Measurements from ENCODE around the gene FBXL20.
"Not testable (repeated sequence)": the region's sequence is repeated elsewhere in the genome, so short reads cannot be mapped to it uniquely, and the experiment has no call there.

The FBXL20 gene

GRCh38 chr17:39380144-39380543 is 21.3 kb downstream of the FBXL20 start:
- DNase-seq (ENCODE audit: low read depth), result no peak

DNA sequence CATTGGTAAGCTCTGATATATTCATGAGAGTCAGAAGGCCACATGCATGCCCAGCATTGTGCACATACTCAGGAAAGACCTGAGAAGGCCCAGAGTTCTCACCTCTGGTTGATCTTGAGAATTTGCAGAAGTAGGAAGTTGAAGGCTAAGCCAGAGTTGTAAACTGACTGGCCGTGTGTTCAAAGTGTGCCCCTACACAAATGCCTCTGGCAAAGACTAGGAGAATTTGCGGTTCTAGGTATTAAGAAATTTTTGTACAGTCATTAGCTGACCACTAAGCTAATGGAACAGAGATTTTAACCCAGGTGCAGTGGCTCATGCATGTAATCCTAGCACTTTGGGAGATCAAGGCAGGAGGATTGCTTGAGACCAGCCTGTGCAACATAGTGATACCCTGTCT is 25.0 kb downstream of the FBXL20 start:
- DNase-seq (ENCODE audit: low read depth), result peak; percentile 67

DNA sequence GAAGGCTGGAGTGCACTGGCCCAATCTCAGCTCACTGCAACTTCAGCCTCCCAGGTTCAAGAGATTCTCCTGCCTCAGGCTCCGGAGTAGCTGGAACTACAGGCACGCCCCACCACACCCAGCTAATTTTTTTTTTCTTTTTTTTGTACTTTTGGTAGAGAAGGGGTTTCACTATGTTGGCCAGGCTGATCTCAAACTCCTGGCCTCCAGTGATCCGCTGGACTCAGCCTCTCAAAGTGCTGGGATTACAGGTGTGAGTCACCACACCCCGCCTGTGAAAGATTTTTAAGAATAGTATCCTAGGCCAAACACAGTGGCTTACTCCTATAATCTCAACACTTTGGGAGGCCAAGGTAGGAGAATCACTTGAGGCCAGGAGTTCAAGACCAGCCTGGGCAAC is 33.6 kb downstream of the FBXL20 start:
- DNase-seq (ENCODE audit: low read depth), result not testable (repeated sequence)

DNA sequence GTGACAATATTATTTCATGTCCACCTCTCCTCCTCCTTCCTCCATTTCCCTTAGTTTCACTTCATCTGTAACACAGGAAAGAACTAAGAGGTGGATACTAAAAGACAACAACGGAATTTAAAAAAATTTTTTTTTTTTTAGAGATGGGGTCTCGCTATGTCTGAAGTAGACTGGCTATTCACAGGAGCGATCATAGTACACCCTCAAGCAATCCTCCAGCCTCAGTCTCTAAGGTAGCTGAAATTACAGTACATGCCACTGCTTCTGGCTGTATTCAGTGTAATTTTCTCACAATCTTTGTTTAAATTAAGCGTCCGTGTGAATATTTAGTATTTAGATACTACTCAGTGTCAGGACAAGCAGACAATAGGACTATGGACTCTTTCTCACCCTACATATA is 35.6 kb downstream of the FBXL20 start:
- no peak for DNase-seq (ENCODE audit: low read depth)

GRCh38 chr17:39365242-39365641 is 36.2 kb downstream of the FBXL20 start:
- DNase-seq (ENCODE audit: low read depth), result peak; percentile 76

DNA sequence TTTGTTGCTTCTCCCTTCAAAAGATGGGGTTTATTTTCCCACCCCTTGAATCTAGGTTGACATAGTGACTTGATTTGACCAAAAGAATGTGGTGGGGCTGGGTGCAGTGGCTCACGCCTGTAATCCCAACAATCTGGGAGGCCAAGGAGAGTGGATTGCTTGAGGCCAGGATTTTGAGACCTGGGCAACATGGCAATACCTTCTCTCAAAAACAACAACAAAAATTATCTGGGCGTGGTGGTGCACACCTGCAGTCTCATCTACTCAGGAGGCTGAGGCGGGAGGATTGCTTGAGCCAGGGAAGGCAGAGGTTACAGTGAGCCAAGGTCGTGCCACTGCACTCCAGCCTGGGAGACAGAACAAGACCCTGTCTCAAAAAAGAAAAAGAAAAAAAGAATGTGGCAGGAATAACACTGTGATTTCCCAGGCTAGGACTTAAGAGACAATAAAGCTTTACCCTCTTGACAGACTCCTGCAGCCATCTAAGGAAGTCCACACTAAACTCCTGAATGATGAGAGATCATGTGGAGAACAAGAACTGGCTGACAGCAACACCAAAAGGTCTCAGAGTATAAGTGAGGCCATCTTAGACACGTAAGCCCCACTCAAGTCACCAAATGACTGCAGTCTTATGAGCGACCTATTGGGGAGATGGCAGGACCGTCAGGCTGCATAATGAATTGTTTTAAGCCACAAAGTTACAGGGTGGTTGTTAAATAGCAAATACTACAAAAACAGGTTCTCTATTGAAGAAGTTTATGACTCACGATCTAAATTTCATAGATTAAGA is 37.0 kb downstream of the FBXL20 start:
- no peak for DNase-seq (ENCODE audit: low read depth)

DNA sequence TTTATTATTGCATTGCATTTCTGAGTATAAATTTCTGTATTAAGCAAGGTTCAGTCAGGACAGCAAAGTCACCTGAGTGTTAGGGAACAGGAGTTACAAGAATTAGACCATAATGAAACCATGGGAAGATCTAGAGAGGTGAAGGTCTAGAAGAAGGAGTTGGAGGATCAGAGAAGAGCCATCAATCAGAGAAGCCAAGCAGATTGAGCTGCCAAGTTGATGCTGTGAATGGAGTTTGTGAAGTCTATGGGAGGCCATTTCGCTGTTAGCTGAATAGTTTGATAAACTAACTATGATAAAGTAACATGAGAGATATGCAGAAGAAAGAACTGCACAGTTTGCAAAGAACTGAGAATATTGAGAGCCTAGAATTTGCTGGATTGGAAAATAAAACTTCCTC is 40.4 kb downstream of the FBXL20 start:
- DNase-seq (ENCODE audit: low read depth), result no peak

GRCh38 chr17:39360537-39360936 is 40.9 kb downstream of the FBXL20 start:
- DNase-seq (ENCODE audit: low read depth), result no peak

DNA sequence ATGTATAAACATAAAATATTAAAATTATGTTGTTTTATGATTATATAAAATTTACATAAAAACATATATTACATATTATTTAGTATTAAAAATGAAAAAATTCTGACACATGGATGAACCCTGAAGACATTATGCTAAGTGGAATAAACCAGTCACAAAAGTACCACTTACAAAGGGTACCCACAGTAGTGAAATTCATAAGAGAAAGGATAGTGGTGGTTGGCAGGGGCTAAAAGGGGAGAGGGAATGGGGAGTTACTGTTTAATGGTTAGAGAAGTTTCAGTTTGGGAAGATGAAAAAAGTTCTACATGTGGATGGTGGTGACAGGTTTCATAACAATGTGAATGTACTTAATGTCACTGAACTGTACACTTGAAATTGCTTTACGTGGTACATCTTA is 41.4 kb downstream of the FBXL20 start:
- no peak for DNase-seq (ENCODE audit: low read depth)

DNA sequence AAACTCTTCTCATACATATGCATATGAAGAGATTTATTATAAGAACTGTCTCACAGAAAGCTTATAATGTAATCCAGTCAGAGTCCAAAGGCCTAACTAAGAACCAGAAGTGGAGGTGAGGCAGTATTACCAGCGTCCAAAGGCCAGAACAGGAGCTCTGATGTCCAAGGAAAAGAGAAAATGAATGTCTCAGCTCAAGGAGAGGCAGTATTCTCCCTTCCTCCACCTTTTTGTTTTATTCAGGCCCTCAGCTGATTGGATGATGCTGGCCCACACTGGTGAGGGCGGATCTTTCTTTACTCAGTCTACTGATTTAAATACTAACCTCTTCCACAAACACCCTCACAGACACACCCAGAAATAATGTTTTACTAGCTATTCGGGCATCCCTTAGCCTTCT is 43.4 kb downstream of the FBXL20 start:
- DNase-seq (ENCODE audit: low read depth), result no peak

DNA sequence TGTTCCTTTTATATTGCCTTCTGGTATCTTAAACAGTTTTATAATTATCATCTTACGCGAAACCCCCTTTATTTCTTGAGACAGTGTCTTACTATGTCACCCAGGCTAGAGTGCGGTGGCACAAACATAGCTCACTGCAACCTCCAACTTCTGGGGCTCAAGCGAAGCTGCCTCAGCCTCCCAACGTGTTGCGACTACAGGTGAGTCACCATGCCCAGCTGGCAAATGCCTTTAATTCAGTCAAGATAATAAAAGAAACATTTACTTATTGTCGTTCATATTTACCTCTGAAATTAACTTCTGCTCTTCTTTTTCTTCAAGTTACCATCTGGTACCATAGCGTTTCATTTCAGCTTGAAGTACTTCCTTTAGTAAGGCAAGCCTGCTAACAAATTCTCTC is 43.9 kb downstream of the FBXL20 start:
- DNase-seq (ENCODE audit: low read depth), result no peak

DNA sequence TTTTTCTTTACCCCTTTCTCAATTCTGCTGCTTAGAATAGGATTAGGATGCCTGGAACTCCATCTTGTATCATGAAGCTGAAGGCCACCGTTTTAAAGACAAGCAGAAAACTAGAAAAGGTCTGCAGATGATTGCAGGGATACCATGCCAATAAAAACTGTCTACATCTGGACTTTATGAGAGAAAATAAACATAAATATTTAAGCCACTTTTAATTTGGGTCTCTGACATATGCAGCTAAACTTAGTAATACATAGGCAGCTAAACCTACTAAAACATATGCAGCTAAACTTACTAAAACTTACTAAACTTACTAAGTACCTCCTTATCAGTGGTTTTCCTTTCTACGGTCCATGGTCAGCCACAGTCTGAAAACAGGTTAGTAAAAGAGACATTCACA is 48.4 kb downstream of the FBXL20 start:
- no peak for DNase-seq (ENCODE audit: low read depth)

- DNase-seq (ENCODE audit: low read depth), result no peak
These were observed 48.9 kb downstream of the FBXL20 start for GRCh38 chr17:39352511-39352910.

DNA sequence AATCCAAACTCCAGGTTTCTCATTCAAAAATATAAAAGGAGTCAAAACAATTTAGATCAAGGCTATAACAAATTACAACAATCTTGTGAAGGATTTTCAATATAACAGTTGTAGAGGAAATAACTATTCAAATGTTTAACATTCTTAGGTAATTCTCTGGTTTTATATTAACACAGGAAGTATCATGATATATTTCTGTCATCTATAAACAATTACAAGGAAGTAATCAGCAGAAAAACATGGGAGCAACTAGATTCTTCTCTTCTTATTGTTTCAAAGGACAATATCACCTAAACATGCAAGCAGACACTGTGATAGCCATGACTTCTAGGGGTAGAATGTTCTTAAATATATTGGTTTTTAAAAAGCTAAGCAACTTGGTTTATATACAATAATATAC is 49.9 kb downstream of the FBXL20 start:
- DNase-seq (ENCODE audit: low read depth), result no peak

DNA sequence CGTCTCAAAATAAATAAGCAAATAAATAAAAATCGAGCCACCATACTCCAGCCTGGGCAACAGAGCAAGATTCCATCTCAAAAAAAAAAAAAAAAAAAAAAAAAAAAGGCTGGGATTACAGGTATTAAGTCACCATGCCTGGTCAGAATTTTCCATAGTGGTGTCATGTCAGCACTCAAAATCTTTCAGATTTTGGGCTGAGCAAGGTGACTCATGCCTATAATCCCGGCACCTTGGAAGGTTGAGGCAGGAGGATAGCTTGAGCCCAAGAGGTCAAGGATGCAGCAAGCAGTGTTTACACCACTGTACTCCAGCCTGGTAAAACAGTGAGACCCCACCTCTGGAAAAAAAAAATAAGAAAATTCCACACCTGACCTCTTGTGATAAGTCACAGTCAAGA is 52.2 kb downstream of the FBXL20 start:
- no peak for DNase-seq (ENCODE audit: low read depth)

DNA sequence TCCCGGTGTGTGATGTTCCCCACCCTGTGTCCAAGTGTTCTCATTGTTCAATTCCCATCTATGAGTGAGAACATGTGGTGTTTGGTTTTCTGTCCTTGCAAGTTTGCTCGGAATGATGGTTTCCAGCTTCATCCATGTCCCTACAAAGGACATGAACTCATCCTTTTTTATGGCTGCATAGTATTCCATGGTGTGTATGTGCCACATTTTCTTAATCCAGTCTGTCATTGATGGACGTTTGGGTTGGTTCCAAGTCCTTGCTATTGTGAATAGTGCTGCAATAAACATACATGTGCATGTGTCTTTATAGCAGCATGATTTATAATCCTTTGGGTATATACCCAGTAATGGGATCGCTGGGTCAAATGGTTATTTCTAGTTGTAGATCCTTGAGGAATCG is 54.6 kb downstream of the FBXL20 start:
- DNase-seq (ENCODE audit: low read depth), result not testable (repeated sequence)

DNA sequence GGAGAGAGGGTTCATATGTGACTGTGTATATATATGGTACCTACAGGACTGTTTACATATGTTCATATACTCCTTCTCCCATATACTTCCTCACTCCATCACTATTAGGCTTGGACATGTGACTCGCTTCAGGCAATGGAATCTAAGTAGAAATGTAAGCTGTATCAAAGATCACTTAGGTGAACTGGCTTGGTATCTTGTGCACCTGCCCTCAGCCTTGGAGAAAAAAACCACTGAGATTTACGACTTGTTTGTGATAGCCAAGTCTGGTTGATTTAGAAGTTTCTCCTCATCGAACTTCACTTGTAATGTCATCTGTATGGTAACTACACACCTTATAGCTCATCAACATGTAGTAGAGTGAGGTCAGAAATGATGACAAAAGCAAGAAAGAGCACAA is 59.9 kb downstream of the FBXL20 start:
- DNase-seq (ENCODE audit: low read depth), result no peak

DNA sequence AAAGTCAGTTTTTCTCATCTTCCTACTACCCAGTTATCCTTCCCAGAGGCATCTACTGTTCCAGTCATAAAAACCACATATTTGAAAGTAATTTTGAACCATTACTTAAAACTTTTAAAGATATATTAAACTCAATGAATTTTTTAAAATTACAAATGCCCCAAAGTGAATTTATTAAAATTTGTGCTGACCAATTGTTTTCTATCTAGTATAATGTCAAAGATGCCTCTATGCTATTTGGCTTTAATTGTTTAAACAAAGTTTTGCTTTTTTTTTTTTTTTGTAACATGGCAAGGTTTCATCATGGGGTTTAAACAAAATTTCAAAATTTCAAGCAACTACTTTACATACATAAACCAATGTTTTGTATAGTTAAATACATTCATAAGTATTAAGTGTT is 60.7 kb downstream of the FBXL20 start:
- DNase-seq (ENCODE audit: low read depth), result no peak

DNA sequence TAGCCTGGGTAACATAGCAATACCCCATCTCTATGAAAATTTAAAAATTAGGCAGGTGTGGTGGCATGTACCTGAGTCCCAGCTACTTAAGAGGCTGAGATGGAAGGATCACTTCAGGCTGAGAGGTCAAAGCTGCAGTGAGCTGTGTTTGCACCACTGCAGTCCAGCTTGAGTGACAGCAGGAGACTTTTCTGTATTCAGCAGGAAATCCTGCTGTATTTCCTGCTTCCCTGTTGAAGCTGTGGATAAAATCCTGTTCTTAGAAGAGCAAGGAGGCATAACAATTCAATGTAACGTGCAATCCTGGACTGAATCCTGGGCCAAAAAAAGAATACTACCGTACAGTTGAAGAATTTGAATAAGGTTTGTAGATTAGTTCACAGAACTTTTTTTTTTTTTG is 62.2 kb downstream of the FBXL20 start:
- DNase-seq (ENCODE audit: low read depth), result no peak

- not testable (repeated sequence) for DNase-seq (ENCODE audit: low read depth)
These were observed 63.8 kb downstream of the FBXL20 start for GRCh38 chr17:39337649-39338048.

DNA sequence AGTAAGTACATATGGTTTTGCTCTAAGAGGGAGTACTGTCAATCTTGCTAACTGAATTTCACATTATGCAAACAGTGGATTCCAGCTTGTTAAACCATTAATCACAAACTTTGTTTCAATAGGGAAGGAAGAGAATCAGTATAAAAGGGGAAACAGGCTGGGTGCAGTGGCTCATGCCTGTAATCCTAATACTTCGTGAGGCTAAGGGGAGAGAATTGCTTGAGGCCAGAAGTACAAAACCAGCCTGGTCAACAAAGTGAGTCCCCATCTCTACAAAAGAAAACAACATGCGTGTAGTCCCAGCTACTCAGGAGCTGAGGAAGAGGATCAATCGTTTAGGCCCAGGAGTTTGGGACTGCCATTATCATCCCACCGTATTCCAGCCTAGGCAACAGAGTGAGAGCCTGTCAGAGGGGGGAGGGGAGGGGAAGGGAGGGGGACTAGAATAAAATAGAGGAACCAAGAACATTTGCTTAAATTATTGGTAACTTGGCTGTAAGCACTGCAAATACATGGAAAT is 65.7 kb downstream of the FBXL20 start:
- DNase-seq (ENCODE audit: low read depth), result peak; percentile 42

DNA sequence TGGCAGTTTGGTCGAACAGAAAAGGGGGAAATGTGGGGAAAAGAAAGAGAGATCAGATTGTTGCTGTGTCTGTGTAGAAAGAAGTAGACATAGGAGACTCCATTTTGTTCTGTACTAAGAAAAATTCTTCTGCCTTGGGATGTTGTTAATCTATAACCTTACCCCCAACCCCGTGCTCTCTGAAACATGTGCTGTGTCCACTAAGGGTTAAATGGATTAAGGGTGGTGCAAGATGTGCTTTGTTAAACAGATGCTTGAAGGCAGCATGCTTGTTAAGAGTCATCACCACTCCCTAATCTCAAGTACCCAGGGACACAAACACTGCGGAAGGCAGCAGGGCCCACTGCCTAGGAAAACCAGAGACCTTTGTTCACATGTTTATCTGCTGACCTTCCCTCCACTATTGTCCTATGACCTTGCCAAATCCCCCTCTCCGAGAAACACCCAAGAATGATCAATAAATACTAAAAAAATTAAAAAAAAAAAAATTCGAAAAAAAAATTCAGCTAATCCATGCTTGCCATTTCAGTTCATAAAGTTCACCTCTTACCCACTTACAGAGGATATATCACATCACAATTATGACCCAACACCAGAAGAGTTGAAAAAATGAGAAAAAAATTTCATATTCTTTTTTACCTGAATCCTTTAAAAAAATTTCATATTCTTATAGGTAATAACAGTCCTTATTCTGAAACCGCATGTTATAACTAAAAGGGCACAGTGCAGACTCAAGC is 67.2 kb downstream of the FBXL20 start:
- DNase-seq (ENCODE audit: low read depth), result not testable (repeated sequence)

DNA sequence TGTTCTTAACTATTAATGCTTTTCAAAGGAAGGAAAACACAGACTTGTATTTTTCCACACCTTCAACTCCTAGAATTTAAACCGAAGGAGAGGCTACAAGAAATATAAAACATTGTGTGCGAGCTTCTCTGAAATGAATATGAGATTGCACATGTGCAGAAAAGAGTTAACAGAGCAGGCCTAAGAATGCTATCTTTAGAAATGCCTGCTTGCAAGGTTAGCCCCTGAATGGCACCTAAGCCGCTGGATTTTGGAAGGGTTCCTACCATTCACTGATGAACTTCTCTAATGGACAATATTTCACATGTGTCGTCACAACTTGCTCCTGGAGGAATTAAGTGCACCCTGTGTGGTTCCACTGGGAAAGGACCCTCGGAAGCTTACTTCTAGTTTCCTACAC is 69.3 kb downstream of the FBXL20 start:
- DNase-seq (ENCODE audit: low read depth), result no peak
